ENCODE results near the gene FGA.

The FGA gene

GRCh38 chr4:154577324-154577723 lies 13.2 kb downstream of the FGA start:
- no peak overlapping the region for H3K14ac ChIP-seq (ENCODE audit: low read length)
- no peak overlapping the region for H2AFZ ChIP-seq (ENCODE audit: insufficient read depth, low read length, poor library complexity)
- no peak overlapping the region for H2BK12ac ChIP-seq (ENCODE audit: low read length)
- H4K12ac ChIP-seq (ENCODE audit: low read depth, low read length): no peak overlapping the region
- H3K27me3 ChIP-seq (ENCODE audit: insufficient read depth, low read length): no peaks in the 10 kb centered on the region
- H4K91ac ChIP-seq (ENCODE audit: low read depth, low read length): no peak overlapping the region
- no peak overlapping the region for H3K18ac ChIP-seq (ENCODE audit: low read length)
- no peak overlapping the region for H3K23ac ChIP-seq (ENCODE audit: low read length)
- H3K4me3 ChIP-seq (ENCODE audit: low read depth, low read length): no peak overlapping the region
- H3K9ac ChIP-seq (ENCODE audit: low read length): no peak overlapping the region
- H2BK5ac ChIP-seq (ENCODE audit: low read depth, low read length, poor library complexity): no peak overlapping the region
- DNase-seq: peak in 1 of 2 donors; percentile 27
- H2AK5ac ChIP-seq (ENCODE audit: low read length): no peak overlapping the region
- H3K79me1 ChIP-seq (ENCODE audit: low read length): no peaks in the 10 kb centered on the region
- no peak overlapping the region for H3K27ac ChIP-seq (ENCODE audit: low read depth, low read length)
- no peaks in the 10 kb centered on the region for H3K4me1 ChIP-seq (ENCODE audit: control insufficient read depth in 1 of 2, insufficient read depth in 2 of 2, low read length in 2 of 2)
- H3K4me2 ChIP-seq (ENCODE audit: low read length): no peak overlapping the region
- no peaks in the 10 kb centered on the region for H3K36me3 ChIP-seq (ENCODE audit: control insufficient read depth in 1 of 2, insufficient read depth in 2 of 2, low read length in 2 of 2)
- no peaks in the 10 kb centered on the region for H3K9me3 ChIP-seq (ENCODE audit: insufficient read depth, low read depth, low read length)
- H4K8ac ChIP-seq (ENCODE audit: low read depth, low read length): no peak overlapping the region
- no peak overlapping the region for H3K4ac ChIP-seq (ENCODE audit: low read depth, low read length)
- H3K79me2 ChIP-seq (ENCODE audit: control insufficient read depth, insufficient read depth, low read length, poor library complexity): no peaks in the 10 kb centered on the region
- no peak overlapping the region for H2BK120ac ChIP-seq (ENCODE audit: insufficient read depth, low read length, poor library complexity)
- WGBS (ENCODE audit: extremely low coverage, insufficient coverage, insufficient read length): no CpG with 5 or more reads among the region's 2 CpGs

DNA sequence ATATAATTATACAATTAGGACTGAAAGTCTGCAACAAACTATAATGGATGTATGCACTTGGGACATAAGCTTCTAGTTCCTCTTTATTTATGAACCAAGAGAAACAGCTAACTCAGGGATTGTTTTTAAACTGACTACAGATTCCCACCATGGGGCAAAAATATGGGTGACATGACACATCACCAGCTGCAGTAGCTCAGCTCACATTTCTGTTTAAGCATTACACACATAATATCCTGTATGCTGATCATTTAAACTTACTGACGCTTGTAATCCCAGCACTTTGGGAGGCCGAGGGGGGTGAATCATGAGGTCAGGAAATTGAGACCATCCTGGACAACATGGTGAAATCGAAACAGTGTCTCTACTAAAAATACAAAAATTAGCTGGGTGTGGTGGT lies 16.2 kb downstream of the FGA start:
- H3K4me2 ChIP-seq (ENCODE audit: low read length): no peak overlapping the region
- H2BK120ac ChIP-seq (ENCODE audit: insufficient read depth, low read length, poor library complexity): no peak overlapping the region
- no peaks in the 10 kb centered on the region for H3K27me3 ChIP-seq (ENCODE audit: insufficient read depth, low read length)
- H3K79me2 ChIP-seq (ENCODE audit: control insufficient read depth, insufficient read depth, low read length, poor library complexity): no peaks in the 10 kb centered on the region
- no peak overlapping the region for H4K8ac ChIP-seq (ENCODE audit: low read depth, low read length)
- H3K23ac ChIP-seq (ENCODE audit: low read length): no peak overlapping the region
- H3K9ac ChIP-seq (ENCODE audit: low read length): no peak overlapping the region
- H3K18ac ChIP-seq (ENCODE audit: low read length): no peak overlapping the region
- H4K12ac ChIP-seq (ENCODE audit: low read depth, low read length): no peak overlapping the region
- H3K79me1 ChIP-seq (ENCODE audit: low read length): no peaks in the 10 kb centered on the region
- no peak overlapping the region for H3K4me3 ChIP-seq (ENCODE audit: low read depth, low read length)
- no peak overlapping the region for H4K91ac ChIP-seq (ENCODE audit: low read depth, low read length)
- no peak overlapping the region for H2AFZ ChIP-seq (ENCODE audit: insufficient read depth, low read length, poor library complexity)
- H3K4me1 ChIP-seq (ENCODE audit: control insufficient read depth in 1 of 2, insufficient read depth in 2 of 2, low read length in 2 of 2): no peaks in the 10 kb centered on the region
- no peak for DNase-seq
- H3K9me3 ChIP-seq (ENCODE audit: insufficient read depth, low read depth, low read length): no peaks in the 10 kb centered on the region
- no peak overlapping the region for H2BK5ac ChIP-seq (ENCODE audit: low read depth, low read length, poor library complexity)
- no peak overlapping the region for H2BK12ac ChIP-seq (ENCODE audit: low read length)
- no peaks in the 10 kb centered on the region for H3K36me3 ChIP-seq (ENCODE audit: control insufficient read depth in 1 of 2, insufficient read depth in 2 of 2, low read length in 2 of 2)
- whole genome bisulfite sequencing (ENCODE audit: extremely low coverage, insufficient coverage, insufficient read length): no CpG with 5 or more reads among the region's 3 CpGs
- H3K14ac ChIP-seq (ENCODE audit: low read length): no peak overlapping the region
- no peak overlapping the region for H3K27ac ChIP-seq (ENCODE audit: low read depth, low read length)
- H2AK5ac ChIP-seq (ENCODE audit: low read length): no peak overlapping the region
- H3K4ac ChIP-seq (ENCODE audit: low read depth, low read length): no peak overlapping the region

GRCh38 chr4:154573190-154573870 lies 17.2 kb downstream of the FGA start:
- H2BK120ac ChIP-seq (ENCODE audit: insufficient read depth, low read length, poor library complexity): no peak overlapping the region
- H2BK5ac ChIP-seq (ENCODE audit: low read depth, low read length, poor library complexity): no peak overlapping the region
- no peak overlapping the region for H3K4ac ChIP-seq (ENCODE audit: low read depth, low read length)
- no peaks in the 10 kb centered on the region for H3K79me2 ChIP-seq (ENCODE audit: control insufficient read depth, insufficient read depth, low read length, poor library complexity)
- H3K36me3 ChIP-seq (ENCODE audit: control insufficient read depth in 1 of 2, insufficient read depth in 2 of 2, low read length in 2 of 2): no peaks in the 10 kb centered on the region
- H2BK12ac ChIP-seq (ENCODE audit: low read length): no peak overlapping the region
- no peak overlapping the region for H3K23ac ChIP-seq (ENCODE audit: low read length)
- no peak overlapping the region for H3K18ac ChIP-seq (ENCODE audit: low read length)
- H2AFZ ChIP-seq (ENCODE audit: insufficient read depth, low read length, poor library complexity): no peak overlapping the region
- no peak overlapping the region for H4K91ac ChIP-seq (ENCODE audit: low read depth, low read length)
- no peak for DNase-seq
- H3K4me1 ChIP-seq (ENCODE audit: control insufficient read depth in 1 of 2, insufficient read depth in 2 of 2, low read length in 2 of 2): no peaks in the 10 kb centered on the region
- H3K14ac ChIP-seq (ENCODE audit: low read length): no peak overlapping the region
- H4K12ac ChIP-seq (ENCODE audit: low read depth, low read length): no peak overlapping the region
- H3K4me2 ChIP-seq (ENCODE audit: low read length): no peak overlapping the region
- no peaks in the 10 kb centered on the region for H3K27me3 ChIP-seq (ENCODE audit: insufficient read depth, low read length)
- H2AK5ac ChIP-seq (ENCODE audit: low read length): no peak overlapping the region
- no CpG with 5 or more reads among the region's 5 CpGs for WGBS (ENCODE audit: extremely low coverage, insufficient coverage, insufficient read length)
- H3K4me3 ChIP-seq (ENCODE audit: low read depth, low read length): no peak overlapping the region
- H3K9ac ChIP-seq (ENCODE audit: low read length): no peak overlapping the region
- H3K9me3 ChIP-seq (ENCODE audit: insufficient read depth, low read depth, low read length): no peaks in the 10 kb centered on the region
- no peak overlapping the region for H3K27ac ChIP-seq (ENCODE audit: low read depth, low read length)
- H3K79me1 ChIP-seq (ENCODE audit: low read length): no peaks in the 10 kb centered on the region
- no peak overlapping the region for H4K8ac ChIP-seq (ENCODE audit: low read depth, low read length)

- H3K27ac ChIP-seq (ENCODE audit: low read depth, low read length): no peak overlapping the region
- no peak overlapping the region for H3K4me2 ChIP-seq (ENCODE audit: low read length)
- H4K8ac ChIP-seq (ENCODE audit: low read depth, low read length): no peak overlapping the region
- H2BK120ac ChIP-seq (ENCODE audit: insufficient read depth, low read length, poor library complexity): no peak overlapping the region
- no peaks in the 10 kb centered on the region for H3K79me1 ChIP-seq (ENCODE audit: low read length)
- no peak overlapping the region for H3K4ac ChIP-seq (ENCODE audit: low read depth, low read length)
- H4K12ac ChIP-seq (ENCODE audit: low read depth, low read length): no peak overlapping the region
- no peak overlapping the region for H2AK5ac ChIP-seq (ENCODE audit: low read length)
- no peak overlapping the region for H3K14ac ChIP-seq (ENCODE audit: low read length)
- no peaks in the 10 kb centered on the region for H3K9me3 ChIP-seq (ENCODE audit: insufficient read depth, low read depth, low read length)
- no peak overlapping the region for H3K18ac ChIP-seq (ENCODE audit: low read length)
- H3K79me2 ChIP-seq (ENCODE audit: control insufficient read depth, insufficient read depth, low read length, poor library complexity): no peaks in the 10 kb centered on the region
- WGBS (ENCODE audit: extremely low coverage, insufficient coverage, insufficient read length): no CpG with 5 or more reads among the region's 5 CpGs
- H3K27me3 ChIP-seq (ENCODE audit: insufficient read depth, low read length): no peaks in the 10 kb centered on the region
- H2BK5ac ChIP-seq (ENCODE audit: low read depth, low read length, poor library complexity): no peak overlapping the region
- H3K23ac ChIP-seq (ENCODE audit: low read length): no peak overlapping the region
- DNase-seq: peak; percentile 44 to 76
- no peak overlapping the region for H2AFZ ChIP-seq (ENCODE audit: insufficient read depth, low read length, poor library complexity)
- no peak overlapping the region for H3K9ac ChIP-seq (ENCODE audit: low read length)
- no peak overlapping the region for H4K91ac ChIP-seq (ENCODE audit: low read depth, low read length)
- H3K36me3 ChIP-seq (ENCODE audit: control insufficient read depth in 1 of 2, insufficient read depth in 2 of 2, low read length in 2 of 2): no peaks in the 10 kb centered on the region
- H2BK12ac ChIP-seq (ENCODE audit: low read length): no peak overlapping the region
- H3K4me3 ChIP-seq (ENCODE audit: low read depth, low read length): no peak overlapping the region
- no peaks in the 10 kb centered on the region for H3K4me1 ChIP-seq (ENCODE audit: control insufficient read depth in 1 of 2, insufficient read depth in 2 of 2, low read length in 2 of 2)
These were observed 21.0 kb downstream of the FGA start for GRCh38 chr4:154569584-154569983.
